Measurements from ENCODE around the gene SRRD. TPM values are rescaled to one million over a fixed set of nuclear protein-coding genes. Genes with fewer than 3 reads are reported as not detected.

Gene SRRD
- total and polyA plus RNA-seq, 7 donors, result 4.4 to 17.4 (median 10.0) TPM

DNA sequence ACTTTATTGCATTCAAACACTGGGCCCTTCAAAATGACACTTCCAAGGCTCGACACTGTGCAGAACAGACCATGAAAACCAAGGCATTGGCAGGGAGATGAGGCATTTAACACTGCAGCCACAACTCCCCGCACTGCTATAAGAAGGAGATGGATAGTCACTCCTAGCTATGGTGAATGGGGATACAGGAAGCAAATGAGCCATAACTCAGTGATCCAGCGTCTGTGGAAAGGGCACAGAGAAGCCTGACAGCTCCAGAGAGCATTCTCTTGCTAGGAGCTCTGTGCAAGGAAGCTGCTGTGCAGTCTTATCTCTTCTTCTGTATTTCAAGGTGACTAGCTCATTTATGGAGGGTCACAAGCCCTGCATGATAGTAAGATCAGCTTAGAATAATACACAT, 21.0 kb upstream of the SRRD start:
- H3K9me3 ChIP-seq, result no peaks in the 10 kb centered on the region
- TF ChIP-seq POLR2A (IDR thresholded peaks at IDR 0.05), result no peak
- no peak for TF ChIP-seq EP300 (IDR thresholded peaks at IDR 0.05)
- TF ChIP-seq, protein P1, sequence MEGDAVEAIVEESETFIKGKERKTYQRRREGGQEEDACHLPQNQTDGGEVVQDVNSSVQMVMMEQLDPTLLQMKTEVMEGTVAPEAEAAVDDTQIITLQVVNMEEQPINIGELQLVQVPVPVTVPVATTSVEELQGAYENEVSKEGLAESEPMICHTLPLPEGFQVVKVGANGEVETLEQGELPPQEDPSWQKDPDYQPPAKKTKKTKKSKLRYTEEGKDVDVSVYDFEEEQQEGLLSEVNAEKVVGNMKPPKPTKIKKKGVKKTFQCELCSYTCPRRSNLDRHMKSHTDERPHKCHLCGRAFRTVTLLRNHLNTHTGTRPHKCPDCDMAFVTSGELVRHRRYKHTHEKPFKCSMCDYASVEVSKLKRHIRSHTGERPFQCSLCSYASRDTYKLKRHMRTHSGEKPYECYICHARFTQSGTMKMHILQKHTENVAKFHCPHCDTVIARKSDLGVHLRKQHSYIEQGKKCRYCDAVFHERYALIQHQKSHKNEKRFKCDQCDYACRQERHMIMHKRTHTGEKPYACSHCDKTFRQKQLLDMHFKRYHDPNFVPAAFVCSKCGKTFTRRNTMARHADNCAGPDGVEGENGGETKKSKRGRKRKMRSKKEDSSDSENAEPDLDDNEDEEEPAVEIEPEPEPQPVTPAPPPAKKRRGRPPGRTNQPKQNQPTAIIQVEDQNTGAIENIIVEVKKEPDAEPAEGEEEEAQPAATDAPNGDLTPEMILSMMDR (IDR thresholded peaks at IDR 0.05), result no peak
- TF ChIP-seq POLR2AphosphoS5 (IDR thresholded peaks at IDR 0.05), result peak in 2 of 4 donors; percentile 43 to 49
- 90 to 92% methylated on average over 3 of the region's 3 CpGs for WGBS, 2 donors
- no peak overlapping the region for H3K4me3 ChIP-seq
- intact Hi-C loops (cut with DNase I), result loop anchor here (5.0 kb wide), 1 partner anchor 45 kb away; no protein-coding TSS in a partner anchor
- peaks cover 17 to 90% (median 39%) of the 10 kb centered on the region in 4 donors for H3K36me3 ChIP-seq
- no peak for DNase-seq
- peak overlapping the region in 1 of 4 donors; percentile 24 for H3K27ac ChIP-seq
- H3K4me1 ChIP-seq, result peaks cover 0 to 31% (median 15%) of the 10 kb centered on the region in 4 donors
- H3K27me3 ChIP-seq, result no peaks in the 10 kb centered on the region

DNA sequence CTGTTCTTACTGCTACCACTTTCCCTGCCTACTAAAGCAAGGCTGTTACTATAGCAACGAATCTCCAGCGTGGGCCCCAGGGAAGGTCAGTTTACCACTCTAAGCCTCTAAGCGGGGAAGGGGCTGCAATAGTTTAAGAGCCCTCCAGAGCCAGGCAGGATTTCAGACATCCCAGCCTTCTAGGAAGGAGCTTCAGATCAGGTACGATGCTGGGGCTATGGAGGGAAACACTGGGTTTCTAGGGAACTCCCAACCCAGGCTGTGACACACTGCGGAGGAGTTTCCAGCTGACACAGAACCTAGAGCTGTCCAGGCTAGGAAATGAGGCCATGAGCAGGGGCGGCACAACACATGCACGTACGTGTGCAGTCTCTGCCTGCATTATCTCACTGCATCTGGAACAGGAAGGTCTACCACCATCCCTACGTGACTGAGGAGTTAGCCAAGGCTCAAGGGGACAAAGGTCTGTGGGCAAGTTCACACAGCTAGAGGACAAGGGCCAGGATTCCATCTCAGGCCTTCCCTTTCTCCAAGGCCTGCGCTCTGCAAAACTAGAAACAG, 20.5 kb upstream of the SRRD start:
- Histone ChIP-seq H3K4me3 (no peak overlapping the region), H3K27ac (peak overlapping the region in 1 of 4 donors; percentile 24), H3K36me3 (peaks cover 15 to 90% (median 39%) of the 10 kb centered on the region in 4 donors), H3K9me3 (no peaks in the 10 kb centered on the region), H3K4me1 (peaks cover 0 to 31% (median 15%) of the 10 kb centered on the region in 4 donors), H3K27me3 (no peaks in the 10 kb centered on the region)
- 81 to 83% methylated on average over 10 of the region's 10 CpGs for WGBS, 2 donors
- TF ChIP-seq EP300 (IDR thresholded peaks at IDR 0.05) (no peak), POLR2A (IDR thresholded peaks at IDR 0.05) (no peak), POLR2AphosphoS5 (IDR thresholded peaks at IDR 0.05) (no peak)
- TF ChIP-seq, protein P1 (IDR thresholded peaks at IDR 0.05), result no peak
- DNase-seq, result no peak
- intact Hi-C loops (cut with DNase I), result loop anchor here (5.0 kb wide), 1 partner anchor 46 kb away; no protein-coding TSS in a partner anchor

DNA sequence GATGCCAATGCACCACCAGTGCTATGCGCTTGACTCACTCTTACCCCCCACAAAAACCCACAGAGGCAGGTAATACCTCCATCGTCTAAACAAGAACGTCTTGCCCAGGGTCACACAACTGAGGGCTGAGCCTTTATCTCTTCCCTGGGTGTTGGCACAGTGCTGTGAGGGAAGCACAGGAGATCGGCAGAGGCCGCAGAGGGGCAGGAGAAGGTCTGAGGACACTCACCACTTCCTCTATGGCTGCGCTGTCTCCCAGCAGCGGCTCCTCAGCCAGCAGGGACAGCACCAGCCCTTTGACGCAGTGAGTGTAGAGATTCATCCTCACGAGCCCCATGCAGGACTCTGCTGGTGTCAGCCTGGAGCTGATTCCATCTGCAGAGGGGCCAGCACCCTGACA, 20.0 kb upstream of the SRRD start:
- WGBS, 2 donors, result 87 to 88% methylated on average over 9 of the region's 9 CpGs
- Histone ChIP-seq H3K36me3 (peaks cover 18 to 90% (median 40%) of the 10 kb centered on the region in 4 donors), H3K4me3 (no peak overlapping the region), H3K27ac (no peak overlapping the region), H3K9me3 (no peaks in the 10 kb centered on the region), H3K4me1 (peaks cover 0 to 31% (median 15%) of the 10 kb centered on the region in 4 donors), H3K27me3 (no peaks in the 10 kb centered on the region)
- no peak for TF ChIP-seq POLR2AphosphoS5 (IDR thresholded peaks at IDR 0.05)
- no peak for TF ChIP-seq POLR2A (IDR thresholded peaks at IDR 0.05)
- TF ChIP-seq, protein P1 (IDR thresholded peaks at IDR 0.05), result no peak
- no peak for TF ChIP-seq EP300 (IDR thresholded peaks at IDR 0.05)
- no peak for DNase-seq
- intact Hi-C loops (cut with DNase I), result loop anchor here (5.0 kb wide), 1 partner anchor 46 kb away; no protein-coding TSS in a partner anchor

DNA sequence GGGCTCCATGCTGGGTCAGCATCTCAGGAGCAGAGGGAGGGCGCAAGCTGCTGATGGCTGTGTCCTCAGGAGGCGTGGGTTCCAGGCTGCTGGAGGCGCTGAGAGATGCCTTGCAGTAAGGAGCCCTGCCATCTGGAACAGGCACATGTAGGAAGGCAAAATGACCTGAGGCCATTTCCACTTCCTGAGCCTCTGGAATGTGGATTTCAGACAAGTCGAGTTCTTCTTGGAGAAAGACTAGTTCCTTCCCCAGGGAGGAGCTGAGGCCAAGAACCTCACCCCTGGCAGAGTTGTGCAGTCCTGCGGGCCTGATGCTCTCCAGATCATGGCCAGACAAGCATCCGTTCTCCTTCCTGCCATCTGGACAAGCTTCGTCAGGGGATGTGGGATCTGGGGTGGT, 19.4 kb upstream of the SRRD start:
- Histone ChIP-seq H3K4me1 (peaks cover 0 to 31% (median 15%) of the 10 kb centered on the region in 4 donors), H3K4me3 (no peak overlapping the region), H3K36me3 (peaks cover 18 to 90% (median 42%) of the 10 kb centered on the region in 4 donors), H3K27me3 (no peaks in the 10 kb centered on the region), H3K9me3 (no peaks in the 10 kb centered on the region), H3K27ac (no peak overlapping the region)
- no peak for DNase-seq
- TF ChIP-seq EP300 (IDR thresholded peaks at IDR 0.05) (no peak), POLR2AphosphoS5 (IDR thresholded peaks at IDR 0.05) (no peak), POLR2A (IDR thresholded peaks at IDR 0.05) (no peak)
- TF ChIP-seq, protein P1 (IDR thresholded peaks at IDR 0.05), result no peak
- intact Hi-C loops (cut with DNase I), result loop anchor here (5.0 kb wide), 1 partner anchor 47 kb away; no protein-coding TSS in a partner anchor
- 88 to 93% methylated on average over 7 of the region's 7 CpGs for WGBS, 2 donors

Data from sigmoid colon (tissue), 7 donors.